OCI-LY1 (cell line): ENCODE measurements around the gene RPE65.

Experiments
- CTCF ChIP-seq: fragments of 200-600 bp; sonication (generic), shearing (Covaris generic); IDR thresholded peaks from 2 replicates; pipeline ENCODE4 v1.5.1; 2017; ENCODE audit warnings: mild to moderate bottlenecking, antibody characterized with exemption, low read length, moderate library complexity, mixed read lengths
- EZH2 ChIP-seq: fragments of 200-600 bp; sonication (generic), shearing (Covaris generic); IDR thresholded peaks from 2 replicates; pipeline ENCODE4 v1.8.0; 2017; ENCODE audit warnings: borderline replicate concordance, mixed run types, mild to moderate bottlenecking, antibody characterized with exemption, low read length, moderate library complexity, mixed read lengths

DNA sequence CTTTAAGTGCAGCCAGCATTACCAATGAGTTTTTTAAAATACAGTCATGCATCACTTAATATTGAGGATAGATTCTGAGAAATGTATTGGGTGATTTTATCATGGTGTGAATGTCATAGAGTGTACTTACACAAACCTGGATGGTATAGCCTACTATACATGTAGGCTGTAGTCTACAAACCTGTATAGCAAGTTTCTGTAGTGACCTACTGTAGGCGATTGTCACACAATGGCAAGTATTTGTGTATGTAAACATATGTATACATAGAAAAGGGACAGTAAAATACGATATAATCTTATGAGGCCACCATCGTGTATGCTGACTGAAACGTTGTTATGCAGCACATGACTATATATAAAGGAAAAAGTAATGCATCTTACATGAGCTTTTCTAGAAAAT is 48.2 kb downstream of the RPE65 start:
- no peak for TF ChIP-seq CTCF
- no peak for TF ChIP-seq EZH2
